Endothelial cell of umbilical vein (primary cell): Measurements from ENCODE around the gene OR52N4. TPM values are rescaled to one million over a fixed set of nuclear protein-coding genes. Genes with fewer than 3 reads are reported as not detected.

Experiments used
- Bru-seq: library from RNA; stranded (reverse); fragments of 400-500 nt; gene quantifications from one replicate; lab custom pipeline; 2021; lab: Mats Ljungman, UMichigan
- BruChase-seq, 2 experiments: library from RNA; stranded (reverse); fragments of 400-500 nt; gene quantifications; one replicate each; lab custom pipeline; 2021; lab: Mats Ljungman, UMichigan
- BruUV-seq: library from RNA; stranded (reverse); fragments of 400-500 nt; replicated peaks from 2 replicates; lab custom pipeline; 2021; lab: Mats Ljungman, UMichigan
- CTCF ChIA-PET: fragments of 300-600, 350-600 bp; sonication (Branson Sonifier 250); formaldehyde crosslinking; loops from one replicate; lab custom pipeline; 2021; ENCODE audit warnings: antibody characterized with exemption, inconsistent platforms; lab: Charles Lee
- POLR2A ChIA-PET: fragments of 300-600, 350-600 bp; sonication (Branson Sonifier 250); formaldehyde crosslinking; loops from one replicate; lab custom pipeline; 2021; ENCODE audit warnings: antibody characterized with exemption, inconsistent platforms; lab: Charles Lee
- DNase-seq: peaks from one replicate; pipeline ENCODE4 v3.0.0-alpha.2; 2011; ENCODE audit warnings: low read depth, low spot score
- FAIRE-seq: peaks from 2 replicates; lab custom pipeline; 2011; peaks lifted over from hg19 to GRCh38; lab: Jason Lieb, UNC
- H2AFZ ChIP-seq: 2 replicates; pipeline ENCODE4 v1.6.0; 2012; ENCODE audit warnings: low read depth, low read length, control low read depth, inconsistent platforms
- H3K27ac ChIP-seq: 2 replicates; pipeline ENCODE4 v1.5.1; 2011; ENCODE audit warnings: low read depth, mild to moderate bottlenecking, control low read depth, low read length, moderate library complexity; ENCODE audit not compliant: insufficient read depth
- H3K27me3 ChIP-seq, 2 experiments: 2 replicates each; pipeline versions ENCODE4 v1.6.0 to v1.6.1; 2011; ENCODE audit warnings: low read length in 2 of 2, mixed read lengths in 1 of 2; ENCODE audit not compliant: control insufficient read depth in 2 of 2, insufficient read depth in 2 of 2
- H3K36me3 ChIP-seq, 2 experiments: 2 replicates in 1 of 2; 3 replicates in 1 of 2; pipeline ENCODE4 v1.5.1; 2011; ENCODE audit warnings: low read length in 2 of 2, mild to moderate bottlenecking in 1 of 2, moderate library complexity in 1 of 2; ENCODE audit not compliant: control insufficient read depth in 2 of 2, insufficient read depth in 2 of 2; ENCODE audit errors: extremely low read depth in 1 of 2
- H3K4me1 ChIP-seq: 3 replicates; pipeline ENCODE4 v1.5.1; 2011; ENCODE audit warnings: mild to moderate bottlenecking, low read length; ENCODE audit not compliant: control insufficient read depth, insufficient read depth; ENCODE audit errors: extremely low read depth
- H3K4me2 ChIP-seq: 2 replicates; pipeline ENCODE4 v1.6.1; 2011; ENCODE audit warnings: low read length, control low read depth, mixed read lengths; ENCODE audit not compliant: insufficient read depth
- H3K4me3 ChIP-seq, 3 experiments: fragments of 200-600 bp in 1 of 3; sonication (generic), shearing (Covaris generic) in 1 of 3; replicated peaks in 1 of 3; 2 replicates each; pipeline ENCODE4 v1.5.1; 2011 to 2016; ENCODE audit warnings: control low read depth in 3 of 3, low read length in 3 of 3, mild to moderate bottlenecking in 2 of 3, inconsistent platforms in 1 of 3, low read depth in 1 of 3, moderate library complexity in 1 of 3; ENCODE audit not compliant: insufficient read depth in 1 of 3
- H3K79me2 ChIP-seq: 2 replicates; pipeline ENCODE4 v1.6.0; 2012; ENCODE audit warnings: low read length, inconsistent platforms; ENCODE audit not compliant: control insufficient read depth, insufficient read depth
- H3K9ac ChIP-seq: replicated peaks from 2 replicates; pipeline ENCODE3; 2011; ENCODE audit warnings: low read length, control low read depth; ENCODE audit not compliant: insufficient read depth; ENCODE audit errors: extremely low read depth
- H3K9me1 ChIP-seq: replicated peaks from 3 replicates; pipeline ENCODE4 v1.6.0; 2011; ENCODE audit warnings: mild to moderate bottlenecking, low read length; ENCODE audit not compliant: control insufficient read depth, insufficient read depth; ENCODE audit errors: extremely low read depth
- H3K9me3 ChIP-seq: replicated peaks from 2 replicates; pipeline ENCODE4 v1.5.1; 2012; ENCODE audit warnings: low read length, inconsistent platforms; ENCODE audit not compliant: control insufficient read depth, insufficient read depth
- H4K20me1 ChIP-seq: replicated peaks from 2 replicates; pipeline ENCODE3; 2011; ENCODE audit warnings: mild to moderate bottlenecking, low read length; ENCODE audit not compliant: control insufficient read depth, insufficient read depth; ENCODE audit errors: extremely low read depth
- EZH2 ChIP-seq: IDR thresholded peaks from 2 replicates; pipeline ENCODE4 v1.6.1; 2012; ENCODE audit warnings: borderline replicate concordance, low read depth, mild to moderate bottlenecking, moderate library complexity, low read length, inconsistent platforms; ENCODE audit not compliant: severe bottlenecking
- JUN ChIP-seq: IDR thresholded peaks from 2 replicates; pipeline ENCODE4 v1.6.1; 2011; ENCODE audit warnings: borderline replicate concordance, low read depth; ENCODE audit not compliant: insufficient read length, insufficient read depth
- MYC ChIP-seq: IDR thresholded peaks from one replicate; pipeline ENCODE4 v1.6.1; 2011; ENCODE audit warnings: mild to moderate bottlenecking, low read depth, low read length
- POLR2A ChIP-seq: IDR thresholded peaks from 2 replicates; pipeline ENCODE4 v1.6.1; 2012; ENCODE audit warnings: low read depth, mild to moderate bottlenecking, control low read depth, low read length
- POLR2AphosphoS5 ChIP-seq: IDR thresholded peaks from 2 replicates; pipeline ENCODE4 v1.6.1; 2012; ENCODE audit warnings: low read depth, mild to moderate bottlenecking, control low read depth, low read length, moderate library complexity; ENCODE audit not compliant: insufficient read depth
- dilution Hi-C: fragments of 300-500 bp; cut with MboI; formaldehyde crosslinking; loops from one replicate; pipeline ENCODE4 v1.15.0; 2019; ENCODE audit warnings: low sequenced_read_pairs; ENCODE audit not compliant: extremely low pct_ligation_motif_present
- intact Hi-C: fragments of 100-400 bp; cut with micrococcal nuclease; formaldehyde crosslinking; loops from one replicate; pipeline ENCODE4 v1.10.0; 2022
- long read RNA-seq: library from polyadenylated mRNA; stranded (forward); transcript quantifications from one replicate; pipeline ENCODE4 v2.0.0, GENCODE V29; 2021
- polyA minus RNA-seq, 3 experiments: library from RNA; depleted of rRNA, polyadenylated mRNA; stranded (reverse); fragments of >200 nt; gene quantifications; 1 replicate in 1 of 3; 2 replicates in 2 of 3; pipeline ENCODE4 v1.2.3, GENCODE V29; 2011
- polyA plus RNA-seq, 4 experiments: library from polyadenylated mRNA; depleted of rRNA in 3 of 4; stranded (reverse) in 3 of 4; unstranded in 1 of 4; fragments of >200 nt; gene quantifications; 2 replicates each; pipeline versions ENCODE4 v1.2.1 to v1.2.3, GENCODE V29; 2011 to 2012; ENCODE audit warnings: missing spikeins in 1 of 4
- total RNA-seq: library from RNA; stranded (reverse); gene quantifications from 2 replicates; pipeline ENCODE4 v1.2.3, GENCODE V29; 2021
- TF ChIP-seq, protein P1 (sequence below): IDR thresholded peaks from 2 replicates; pipeline ENCODE4 v1.6.1; 2011; ENCODE audit not compliant: insufficient read depth, insufficient read length
- TF ChIP-seq, protein P2 (sequence below), 2 donors: IDR thresholded peaks; 1 replicate in 1 of 2; 2 replicates in 1 of 2; pipeline ENCODE4 v1.5.1; 2011; ENCODE audit warnings: low read length in 2 of 2, mild to moderate bottlenecking in 2 of 2, moderate library complexity in 2 of 2, control low read depth in 1 of 2, inconsistent platforms in 1 of 2, low read depth in 1 of 2; ENCODE audit not compliant: insufficient read depth in 1 of 2; ENCODE audit errors: extremely low read depth in 1 of 2

OR52N4 gene
- total RNA-seq, result not detected in 2 replicates
- polyA plus RNA-seq, result 0.08 and 0.10 TPM in 2 replicates
- not detected in 2 replicates for polyA plus RNA-seq (2011; cell fraction: cytosol; rRNA removed)
- not detected in 2 replicates for polyA plus RNA-seq (2011; cell fraction: nucleus; rRNA removed)
- not detected in 2 replicates for polyA plus RNA-seq (2012)
- not detected in 2 replicates for polyA minus RNA-seq
- polyA minus RNA-seq (2011; cell fraction: cytosol; rRNA and poly(A)+ RNA removed), result not detected
- polyA minus RNA-seq (2011; cell fraction: nucleus; rRNA and poly(A)+ RNA removed), result not detected in 2 replicates
- percentile 19 among the genes with signal in this experiment for Bru-seq, nascent RNA
- BruChase-seq, experiment 1, labeled RNA remaining after a 6-hour chase, result not detected
- not detected for BruChase-seq, experiment 2, labeled RNA remaining after a 2-hour chase
- long read RNA-seq, result 0 reads

DNA sequence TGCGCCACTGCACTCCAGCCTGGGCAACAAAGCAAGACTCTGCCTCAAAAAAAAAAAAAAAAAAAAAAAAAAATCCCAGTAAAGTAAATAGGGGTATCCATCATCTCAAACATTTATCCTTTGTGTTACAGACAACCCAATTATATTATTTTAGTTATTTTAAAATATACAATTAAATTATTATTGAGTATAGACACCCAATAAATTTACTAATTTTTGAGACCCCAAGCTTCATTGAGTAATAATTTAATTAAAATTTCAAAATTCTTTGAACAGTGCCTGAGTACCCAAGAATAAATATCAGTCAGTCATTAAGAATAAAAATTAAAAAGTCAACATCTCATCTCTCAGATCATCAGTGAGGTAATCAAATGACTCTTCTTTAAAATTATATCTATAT, at the start of gene OR52N4:
Gene OR52N4, plus strand, starts transcription at position 301 of the 400 bp plus-strand sequence. CDS start 498 bp downstream, outside the sequence.
- Histone ChIP-seq H3K27me3 (peaks cover 3 to 5% of the 10 kb centered on the region in 2 experiments), H3K27ac (no peak within 1 kb of the TSS), H3K9ac (no peak within 1 kb of the TSS), H3K4me2 (no peak within 1 kb of the TSS), H3K36me3 (no peaks in the 10 kb centered on the region), H3K4me3 (no peak within 1 kb of the TSS), H3K4me1 (no peaks in the 10 kb centered on the region), H2AFZ (no peak within 1 kb of the TSS), H4K20me1 (no peaks in the 10 kb centered on the region), H3K79me2 (no peaks in the 10 kb centered on the region), H3K9me3 (no peaks in the 10 kb centered on the region), H3K9me1 (no peaks in the 10 kb centered on the region)
- DNase-seq (no peak), FAIRE-seq (no peak)
- ChIA-PET CTCF (no interaction called here), POLR2A (no interaction called here)
- dilution Hi-C loops (no loop called here), intact Hi-C loops (no loop called here)
- TF ChIP-seq MYC, result no peak
- no peak for TF ChIP-seq POLR2AphosphoS5
- no peak for TF ChIP-seq POLR2A
- TF ChIP-seq JUN, result no peak
- TF ChIP-seq, protein P1, sequence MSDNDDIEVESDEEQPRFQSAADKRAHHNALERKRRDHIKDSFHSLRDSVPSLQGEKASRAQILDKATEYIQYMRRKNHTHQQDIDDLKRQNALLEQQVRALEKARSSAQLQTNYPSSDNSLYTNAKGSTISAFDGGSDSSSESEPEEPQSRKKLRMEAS, result no peak
- TF ChIP-seq EZH2, result no peak
- TF ChIP-seq, protein P2, sequence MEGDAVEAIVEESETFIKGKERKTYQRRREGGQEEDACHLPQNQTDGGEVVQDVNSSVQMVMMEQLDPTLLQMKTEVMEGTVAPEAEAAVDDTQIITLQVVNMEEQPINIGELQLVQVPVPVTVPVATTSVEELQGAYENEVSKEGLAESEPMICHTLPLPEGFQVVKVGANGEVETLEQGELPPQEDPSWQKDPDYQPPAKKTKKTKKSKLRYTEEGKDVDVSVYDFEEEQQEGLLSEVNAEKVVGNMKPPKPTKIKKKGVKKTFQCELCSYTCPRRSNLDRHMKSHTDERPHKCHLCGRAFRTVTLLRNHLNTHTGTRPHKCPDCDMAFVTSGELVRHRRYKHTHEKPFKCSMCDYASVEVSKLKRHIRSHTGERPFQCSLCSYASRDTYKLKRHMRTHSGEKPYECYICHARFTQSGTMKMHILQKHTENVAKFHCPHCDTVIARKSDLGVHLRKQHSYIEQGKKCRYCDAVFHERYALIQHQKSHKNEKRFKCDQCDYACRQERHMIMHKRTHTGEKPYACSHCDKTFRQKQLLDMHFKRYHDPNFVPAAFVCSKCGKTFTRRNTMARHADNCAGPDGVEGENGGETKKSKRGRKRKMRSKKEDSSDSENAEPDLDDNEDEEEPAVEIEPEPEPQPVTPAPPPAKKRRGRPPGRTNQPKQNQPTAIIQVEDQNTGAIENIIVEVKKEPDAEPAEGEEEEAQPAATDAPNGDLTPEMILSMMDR (IDR thresholded peaks at IDR 0.05; ENCODE audit: extremely low read depth in 1 of 2, insufficient read depth in 1 of 2, low read depth in 1 of 2, low read length in 2 of 2), result no peak
- BruUV-seq, result no TSS peak
